ENCODE measurements around the gene ZNF785.
"Not testable (repeated sequence)": the region's sequence is repeated elsewhere in the genome, so short reads cannot be mapped to it uniquely, and the experiment has no call there.

The ZNF785 gene

GRCh38 chr16:30565526-30565925, 20.0 kb downstream of the ZNF785 start:
- DNase-seq, result no peak

DNA sequence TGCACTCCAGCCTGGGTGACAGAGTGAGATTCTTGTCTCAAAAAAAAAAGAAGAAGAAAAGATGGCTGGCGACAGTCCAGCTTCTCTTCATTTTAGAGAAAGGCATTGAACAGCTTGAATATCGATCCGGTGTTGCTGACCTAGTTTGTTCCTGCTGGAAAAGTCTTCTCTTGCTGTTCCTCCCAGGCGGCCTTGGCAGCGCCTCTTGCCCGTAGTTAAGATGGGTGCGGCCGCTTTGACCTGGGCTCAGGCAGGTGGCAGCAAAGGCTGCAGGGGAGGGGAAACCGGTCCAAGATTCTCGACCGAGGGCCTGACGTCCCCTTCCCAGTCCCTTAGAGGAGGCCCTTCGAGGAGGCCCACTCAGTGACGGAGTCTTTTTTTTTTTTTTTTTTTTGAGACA, 23.5 kb downstream of the ZNF785 start:
- DNase-seq, result no peak

- DNase-seq, result no peak
Measured at GRCh38 chr16:30561089-30561816, 24.2 kb downstream of the ZNF785 start.

- DNase-seq, result no peak
Measured at GRCh38 chr16:30559690-30560089, 25.8 kb downstream of the ZNF785 start.

DNA sequence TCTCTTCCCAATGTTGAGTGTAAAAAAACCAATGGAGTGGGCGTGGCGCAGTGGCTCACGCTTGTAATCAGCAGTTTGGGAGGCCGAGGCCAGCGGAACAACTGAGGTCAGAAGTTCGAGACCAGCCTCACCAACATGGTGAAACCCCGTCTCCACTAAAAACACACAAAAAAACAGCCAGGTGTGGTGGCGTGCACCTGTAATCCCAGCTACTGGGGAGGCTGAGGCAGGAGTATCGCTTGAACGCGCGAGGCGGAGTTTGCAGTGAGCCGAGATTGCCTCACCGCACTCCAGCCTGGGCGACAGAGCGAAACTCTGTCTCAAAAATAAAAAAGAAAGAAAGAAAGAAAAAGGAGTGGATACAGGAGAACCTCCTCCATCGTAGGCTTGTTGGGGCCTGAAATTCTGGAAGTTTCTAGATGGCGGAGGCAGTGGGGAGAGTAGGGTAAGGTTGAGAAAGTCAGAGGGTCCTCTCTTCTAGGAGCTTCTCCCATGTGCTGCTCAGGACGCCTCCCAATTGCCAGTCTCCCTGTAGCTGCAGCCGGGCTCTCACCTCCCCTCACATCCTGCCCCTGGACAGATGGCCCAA, 26.6 kb downstream of the ZNF785 start:
- DNase-seq, result no peak

DNA sequence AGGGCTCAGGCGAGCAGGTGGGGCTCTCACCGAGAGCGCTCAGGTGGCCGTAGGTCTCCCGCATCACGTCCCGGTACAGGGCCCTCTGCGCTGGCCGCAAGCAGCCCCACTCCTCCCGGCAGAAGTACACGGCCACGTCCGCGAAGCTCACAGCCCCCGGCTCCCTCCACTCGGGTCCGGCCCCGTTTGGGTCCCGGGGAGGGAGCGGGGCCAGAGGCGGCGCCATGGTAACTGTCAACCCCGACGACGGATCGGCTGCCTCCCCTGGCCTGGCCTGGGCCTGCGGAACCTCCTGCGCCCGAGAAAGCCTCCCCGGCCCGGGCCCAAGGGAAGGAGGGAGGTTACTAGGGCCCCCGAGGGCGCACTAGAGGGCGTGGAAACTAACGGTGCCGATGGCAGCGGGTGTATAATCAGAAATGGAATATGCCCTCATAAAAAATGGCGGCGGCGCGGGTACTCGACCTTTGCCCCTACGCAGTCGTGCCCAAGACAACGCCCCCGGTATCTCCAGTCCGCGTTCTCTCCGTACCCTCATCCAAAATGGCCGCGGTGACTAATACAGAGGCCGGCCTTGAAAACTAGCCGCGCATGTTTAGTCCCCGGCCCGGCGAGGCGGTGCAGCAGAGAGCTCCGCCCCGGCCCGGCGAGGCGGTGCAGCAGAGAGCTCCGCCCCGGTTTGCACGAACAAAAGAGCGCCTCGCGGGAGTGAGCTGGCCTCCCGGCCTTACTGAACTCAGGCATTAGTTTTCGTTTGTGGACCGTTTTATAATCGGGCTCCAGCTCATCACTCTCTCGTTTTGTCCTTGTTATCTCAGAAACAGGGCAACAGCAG, 27.3 kb downstream of the ZNF785 start, which contains the start of gene ZNF764:
Gene ZNF764 (minus strand): TSS at position 418 of the 832 bp plus-strand sequence. CDS start 192 bp downstream, at position 226.
- peak; percentile 94 for DNase-seq

GRCh38 chr16:30557707-30557956, 27.9 kb downstream of the ZNF785 start:
- no peak for DNase-seq

DNA sequence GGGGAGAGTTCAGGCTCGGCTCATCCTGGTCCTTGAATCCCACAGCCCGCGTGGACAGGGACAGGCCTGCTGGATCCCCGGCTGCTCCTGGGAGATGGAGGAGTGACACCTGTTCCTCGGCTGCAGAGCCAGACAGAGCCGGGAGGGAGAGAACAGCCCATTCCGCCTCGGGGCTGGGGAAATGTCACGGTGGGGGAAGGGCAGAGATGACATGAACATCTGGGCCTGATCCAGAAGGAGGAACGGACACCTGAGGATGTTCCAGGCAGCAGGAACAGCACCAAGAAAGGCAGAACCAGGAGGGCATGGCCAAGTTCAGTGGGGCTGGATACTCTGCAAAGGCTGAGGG, 29.4 kb downstream of the ZNF785 start:
- DNase-seq, result no peak

GRCh38 chr16:30555315-30556124, 30.0 kb downstream of the ZNF785 start:
- no peak for DNase-seq

GRCh38 chr16:30554557-30555314, 30.8 kb downstream of the ZNF785 start:
- DNase-seq, result no peak

DNA sequence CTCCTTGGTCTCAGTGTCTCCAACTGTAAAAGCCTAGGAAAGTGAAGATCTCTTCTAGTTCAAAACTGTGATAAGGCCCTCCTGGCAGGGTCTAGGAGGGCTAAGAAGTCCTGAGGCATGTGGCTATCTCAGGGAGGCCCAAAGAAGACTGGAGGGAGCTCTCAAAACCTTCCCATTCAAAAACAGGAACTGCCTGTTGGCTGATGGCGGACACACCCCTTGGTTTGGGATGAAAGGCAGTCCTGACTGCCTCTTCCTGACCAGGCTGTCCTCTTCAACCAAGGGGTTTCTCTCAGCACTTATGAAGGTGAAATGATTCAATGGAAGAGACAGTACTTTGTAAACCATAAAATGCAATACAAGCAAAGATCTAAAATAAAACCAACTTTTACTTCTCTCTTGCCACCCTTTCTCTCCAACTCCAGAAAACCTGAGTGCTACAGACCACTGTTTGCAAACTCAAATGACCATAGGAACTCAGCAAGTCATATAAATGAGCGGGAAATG, 32.1 kb downstream of the ZNF785 start:
- DNase-seq, result no peak

DNA sequence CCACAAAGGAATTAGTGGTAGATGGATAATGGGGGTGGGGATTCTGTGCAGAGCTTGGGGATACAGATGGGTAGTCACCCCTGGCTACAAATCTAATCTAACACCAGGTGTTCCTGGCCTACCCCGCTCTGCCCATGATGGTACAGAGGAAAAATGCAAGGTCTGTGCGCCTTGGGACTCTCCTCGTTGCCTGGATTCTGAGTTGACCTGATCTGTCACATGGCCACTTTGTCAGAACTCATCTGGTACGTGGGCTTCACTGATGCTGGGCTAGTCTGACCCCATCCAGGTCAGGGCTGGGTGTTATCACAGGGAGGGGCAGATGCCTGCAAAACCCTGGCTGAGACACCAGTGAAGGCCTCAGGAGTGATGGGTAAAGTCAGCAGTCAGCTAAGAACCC, 32.5 kb downstream of the ZNF785 start:
- DNase-seq, result no peak

DNA sequence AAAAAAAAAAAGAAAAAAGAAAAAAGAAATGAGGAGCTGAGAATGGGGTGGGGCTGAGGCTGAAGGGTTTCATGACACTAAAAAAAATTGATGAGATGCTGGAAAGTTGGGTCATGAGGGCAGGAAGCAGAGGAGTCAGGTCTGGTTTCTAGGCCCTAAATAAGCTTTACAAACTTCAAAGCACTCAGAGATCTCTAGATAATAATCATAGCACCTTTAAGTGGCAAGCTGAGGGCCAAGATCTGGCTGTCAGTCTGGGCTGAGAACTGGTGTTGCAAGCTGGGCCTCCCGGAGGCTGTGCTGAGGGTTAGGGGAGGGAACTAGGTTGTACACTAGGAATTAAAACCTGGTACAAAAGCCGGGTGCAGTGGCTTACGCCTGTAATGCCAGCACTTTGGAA, 33.7 kb downstream of the ZNF785 start:
- DNase-seq, result peak; percentile 67

DNA sequence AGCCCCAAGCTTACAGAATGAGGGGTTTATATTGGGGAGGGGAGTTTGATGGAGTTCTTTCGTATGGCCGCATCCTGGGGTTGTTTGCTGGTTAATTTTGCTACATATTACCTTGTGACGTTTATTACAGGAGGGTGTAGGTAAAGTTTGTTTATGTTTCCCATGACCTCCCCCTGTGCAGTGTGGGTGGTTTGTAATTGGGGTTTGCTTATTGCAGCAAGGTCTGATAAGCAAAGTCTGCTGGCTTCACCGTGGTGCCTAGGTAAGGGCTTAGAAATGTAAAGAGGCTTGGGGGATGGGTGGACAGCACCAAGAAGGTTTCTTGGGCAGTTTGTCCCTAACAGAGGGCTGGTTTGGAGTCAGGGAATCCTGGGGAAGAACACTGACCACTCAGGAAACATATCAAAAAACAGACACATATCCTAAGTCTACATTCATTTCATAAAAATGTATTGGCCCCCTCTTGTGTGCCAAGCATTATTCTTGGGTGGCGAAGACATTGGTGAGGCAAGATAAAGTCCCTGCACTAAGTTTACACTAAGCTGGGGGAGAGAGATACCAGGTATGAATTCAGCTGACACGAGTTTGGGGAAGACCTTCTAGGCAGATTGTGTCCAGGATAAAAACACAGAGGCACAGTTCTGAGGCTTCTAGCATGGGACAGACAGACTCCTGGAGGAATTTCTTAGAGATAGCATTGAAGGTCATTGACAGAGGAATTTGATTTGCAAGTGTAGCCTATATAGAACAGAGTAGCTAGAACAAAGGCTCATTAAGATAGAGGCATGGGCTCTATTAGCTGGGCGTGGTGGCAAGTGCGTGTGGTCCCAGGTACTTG, 36.9 kb downstream of the ZNF785 start:
- no peak for DNase-seq

DNA sequence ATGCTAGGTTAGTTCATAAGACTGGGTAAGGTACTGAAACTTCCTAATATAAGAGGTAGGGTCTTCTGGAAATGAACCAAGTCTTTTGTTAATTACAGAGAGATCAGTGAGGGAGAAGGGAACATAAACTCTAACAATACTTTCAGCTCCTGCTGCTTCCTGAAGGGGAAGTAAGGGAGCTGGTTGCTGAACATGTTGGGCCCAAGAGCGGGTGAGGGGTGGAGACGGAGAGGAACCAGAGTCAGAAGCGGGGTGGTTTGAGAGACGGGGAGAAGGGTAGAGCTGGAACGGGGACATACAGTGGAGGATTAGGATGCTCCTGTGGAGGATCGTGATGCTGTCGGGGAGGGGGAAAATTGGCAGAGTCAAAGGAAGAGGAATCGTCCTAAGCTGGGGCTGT, 39.4 kb downstream of the ZNF785 start:
- no peak for DNase-seq

GRCh38 chr16:30543067-30543466, 42.4 kb downstream of the ZNF785 start:
- no peak for DNase-seq

DNA sequence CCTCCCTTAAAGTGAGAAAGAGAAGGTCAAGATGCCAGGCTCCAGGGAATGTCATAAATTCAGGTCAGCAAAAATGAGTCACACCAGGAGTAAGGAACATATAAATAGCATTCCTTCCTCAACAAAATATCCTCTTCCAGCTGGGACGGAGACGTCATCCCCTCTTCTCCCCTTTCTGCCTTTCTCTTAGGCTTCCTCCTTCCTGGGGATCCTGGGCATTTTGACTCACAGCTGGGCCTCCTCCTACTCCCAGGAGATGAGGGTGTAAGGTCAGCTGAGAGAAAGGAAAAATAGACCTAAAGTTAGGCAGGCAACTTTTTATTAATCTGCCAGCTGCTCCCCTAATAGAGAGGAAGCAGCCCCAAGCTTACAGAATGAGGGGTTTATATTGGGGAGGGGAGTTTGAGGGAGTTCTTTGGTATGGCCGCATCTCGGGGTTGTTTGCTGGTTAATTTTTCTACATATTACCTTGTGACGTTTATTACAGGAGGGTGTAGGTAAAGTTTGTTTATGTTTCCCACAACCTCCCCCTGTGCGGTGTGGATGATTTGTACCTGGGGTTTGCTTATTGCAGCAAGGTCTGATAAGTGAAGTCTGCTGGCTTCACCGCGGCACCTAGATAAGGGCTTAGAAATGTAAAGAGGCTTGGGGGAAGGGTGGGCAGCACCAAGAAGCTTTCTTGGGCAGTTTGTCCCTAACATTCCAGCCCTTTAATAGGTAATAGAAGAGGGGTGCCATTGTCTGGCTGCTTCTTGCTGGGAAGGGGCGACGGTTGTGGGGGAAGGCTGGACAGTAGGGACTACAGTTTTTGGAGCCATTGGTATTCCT, 43.8 kb downstream of the ZNF785 start:
- DNase-seq, result no peak

DNA sequence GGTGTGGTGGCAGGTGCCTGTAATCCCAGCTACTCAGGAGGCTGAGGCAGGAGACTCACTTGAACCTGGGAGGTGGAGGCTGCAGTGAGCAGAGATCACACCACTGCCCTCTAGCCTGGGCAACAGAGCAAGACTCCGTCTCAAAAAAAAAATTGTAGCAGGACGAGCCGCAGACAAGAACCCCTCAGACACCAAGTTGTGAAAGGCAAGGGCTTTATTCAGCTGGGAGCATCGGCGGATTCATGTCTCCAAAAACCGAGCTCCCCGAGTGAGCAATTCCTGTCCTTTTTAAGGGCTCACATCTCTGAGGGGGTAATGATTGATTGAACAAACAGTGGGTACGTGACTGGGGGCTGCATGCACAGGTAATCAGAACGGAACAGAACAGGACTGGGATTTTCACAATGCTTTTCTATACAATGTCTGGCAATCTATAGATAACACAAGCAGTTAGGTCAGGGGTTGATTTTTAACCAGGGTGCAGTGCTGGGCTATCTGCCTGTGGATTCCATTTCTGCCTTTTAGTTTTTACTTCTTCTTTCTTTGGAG, 44.5 kb downstream of the ZNF785 start:
- DNase-seq, result not testable (repeated sequence)

DNA sequence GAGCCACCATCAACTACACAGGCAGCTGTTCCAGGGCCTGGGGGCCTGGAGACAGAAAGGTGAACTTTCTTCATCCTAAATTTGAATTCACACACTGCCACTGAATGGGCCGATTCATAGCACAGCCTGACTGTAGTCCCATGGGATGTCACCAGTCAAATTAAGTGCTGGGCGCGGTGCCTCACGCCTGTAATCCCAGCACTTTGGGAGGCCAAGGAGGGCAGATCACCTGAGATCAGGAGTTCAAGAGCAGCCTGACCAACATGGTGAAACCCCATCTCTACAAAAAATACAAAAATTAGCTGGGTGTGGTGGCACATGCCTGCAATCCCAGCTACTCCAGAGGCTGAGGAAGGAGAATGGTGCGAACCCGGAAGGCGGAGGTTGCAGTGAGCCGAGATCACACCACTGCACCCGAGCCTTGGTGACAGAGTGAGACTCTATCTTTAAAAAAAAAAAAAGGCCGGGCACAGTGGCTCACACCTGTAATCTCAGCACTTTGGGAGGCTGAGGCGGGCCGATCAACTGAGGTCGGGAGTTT, 45.4 kb downstream of the ZNF785 start:
- not testable (repeated sequence) for DNase-seq

Data from activated CD4-positive, alpha-beta T cell treated with anti-CD3 and anti-CD28 coated beads, Interleukin-2, amount 50 U/mL, for 1 hour (primary cell).